GM23338 (cell line): Measurements from ENCODE around the gene CHST13.

ENCODE experiments used
- CREB1 ChIP-seq: fragments of 250-450 bp; sonication (Bioruptor Pico); IDR thresholded peaks from 2 replicates; pipeline ENCODE4 v1.5.0; 2020; ENCODE audit warnings: low read depth, mild to moderate bottlenecking, moderate library complexity
- ETS1 ChIP-seq: IDR thresholded peaks from 2 replicates; pipeline ENCODE4 v1.6.1; 2016; ENCODE audit warnings: antibody characterized with exemption
- EZH2 ChIP-seq: fragments of 200-600 bp; sonication (generic); IDR thresholded peaks from one replicate; pipeline ENCODE4 v1.8.0; 2017; ENCODE audit warnings: antibody characterized with exemption, mild to moderate bottlenecking, low read depth; ENCODE audit not compliant: unreplicated experiment
- EZH2phosphoT487 ChIP-seq: fragments of 200-600 bp; sonication (generic); IDR thresholded peaks from one replicate; pipeline ENCODE4 v1.8.1; 2018; ENCODE audit warnings: antibody characterized with exemption; ENCODE audit not compliant: unreplicated experiment
- NANOG ChIP-seq: IDR thresholded peaks from 2 replicates; pipeline ENCODE4 v1.6.1; 2016; ENCODE audit warnings: antibody characterized with exemption, borderline replicate concordance
- POLR2AphosphoS5 ChIP-seq: IDR thresholded peaks from 2 replicates; pipeline ENCODE4 v1.6.1; 2016; ENCODE audit warnings: antibody characterized with exemption, low read depth
- TF ChIP-seq, protein P1 (sequence below), 2 experiments: fragments of 200-600 bp in 1 of 2; sonication (generic) in 1 of 2; conservative IDR thresholded peaks; 2 replicates each; pipeline versions ENCODE4 v1.5.1 to v1.6.1; 2016 to 2017; ENCODE audit warnings: antibody characterized with exemption in 2 of 2, low read depth in 2 of 2, mild to moderate bottlenecking in 2 of 2, moderate library complexity in 1 of 2
- TF ChIP-seq, protein P2 (sequence below): IDR thresholded peaks from one replicate; pipeline ENCODE4 v1.6.1; 2018; ENCODE audit warnings: antibody characterized with exemption; ENCODE audit not compliant: unreplicated experiment

- TF ChIP-seq, protein P1, sequence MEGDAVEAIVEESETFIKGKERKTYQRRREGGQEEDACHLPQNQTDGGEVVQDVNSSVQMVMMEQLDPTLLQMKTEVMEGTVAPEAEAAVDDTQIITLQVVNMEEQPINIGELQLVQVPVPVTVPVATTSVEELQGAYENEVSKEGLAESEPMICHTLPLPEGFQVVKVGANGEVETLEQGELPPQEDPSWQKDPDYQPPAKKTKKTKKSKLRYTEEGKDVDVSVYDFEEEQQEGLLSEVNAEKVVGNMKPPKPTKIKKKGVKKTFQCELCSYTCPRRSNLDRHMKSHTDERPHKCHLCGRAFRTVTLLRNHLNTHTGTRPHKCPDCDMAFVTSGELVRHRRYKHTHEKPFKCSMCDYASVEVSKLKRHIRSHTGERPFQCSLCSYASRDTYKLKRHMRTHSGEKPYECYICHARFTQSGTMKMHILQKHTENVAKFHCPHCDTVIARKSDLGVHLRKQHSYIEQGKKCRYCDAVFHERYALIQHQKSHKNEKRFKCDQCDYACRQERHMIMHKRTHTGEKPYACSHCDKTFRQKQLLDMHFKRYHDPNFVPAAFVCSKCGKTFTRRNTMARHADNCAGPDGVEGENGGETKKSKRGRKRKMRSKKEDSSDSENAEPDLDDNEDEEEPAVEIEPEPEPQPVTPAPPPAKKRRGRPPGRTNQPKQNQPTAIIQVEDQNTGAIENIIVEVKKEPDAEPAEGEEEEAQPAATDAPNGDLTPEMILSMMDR (conservative IDR thresholded peaks at IDR 0.05; ENCODE audit: low read depth in 2 of 2) = no peak
- no peak for TF ChIP-seq POLR2AphosphoS5
- TF ChIP-seq EZH2 = no peak
- TF ChIP-seq, protein P2, sequence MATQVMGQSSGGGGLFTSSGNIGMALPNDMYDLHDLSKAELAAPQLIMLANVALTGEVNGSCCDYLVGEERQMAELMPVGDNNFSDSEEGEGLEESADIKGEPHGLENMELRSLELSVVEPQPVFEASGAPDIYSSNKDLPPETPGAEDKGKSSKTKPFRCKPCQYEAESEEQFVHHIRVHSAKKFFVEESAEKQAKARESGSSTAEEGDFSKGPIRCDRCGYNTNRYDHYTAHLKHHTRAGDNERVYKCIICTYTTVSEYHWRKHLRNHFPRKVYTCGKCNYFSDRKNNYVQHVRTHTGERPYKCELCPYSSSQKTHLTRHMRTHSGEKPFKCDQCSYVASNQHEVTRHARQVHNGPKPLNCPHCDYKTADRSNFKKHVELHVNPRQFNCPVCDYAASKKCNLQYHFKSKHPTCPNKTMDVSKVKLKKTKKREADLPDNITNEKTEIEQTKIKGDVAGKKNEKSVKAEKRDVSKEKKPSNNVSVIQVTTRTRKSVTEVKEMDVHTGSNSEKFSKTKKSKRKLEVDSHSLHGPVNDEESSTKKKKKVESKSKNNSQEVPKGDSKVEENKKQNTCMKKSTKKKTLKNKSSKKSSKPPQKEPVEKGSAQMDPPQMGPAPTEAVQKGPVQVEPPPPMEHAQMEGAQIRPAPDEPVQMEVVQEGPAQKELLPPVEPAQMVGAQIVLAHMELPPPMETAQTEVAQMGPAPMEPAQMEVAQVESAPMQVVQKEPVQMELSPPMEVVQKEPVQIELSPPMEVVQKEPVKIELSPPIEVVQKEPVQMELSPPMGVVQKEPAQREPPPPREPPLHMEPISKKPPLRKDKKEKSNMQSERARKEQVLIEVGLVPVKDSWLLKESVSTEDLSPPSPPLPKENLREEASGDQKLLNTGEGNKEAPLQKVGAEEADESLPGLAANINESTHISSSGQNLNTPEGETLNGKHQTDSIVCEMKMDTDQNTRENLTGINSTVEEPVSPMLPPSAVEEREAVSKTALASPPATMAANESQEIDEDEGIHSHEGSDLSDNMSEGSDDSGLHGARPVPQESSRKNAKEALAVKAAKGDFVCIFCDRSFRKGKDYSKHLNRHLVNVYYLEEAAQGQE = no peak
- TF ChIP-seq CREB1 (CRISPR knock-in tag) = no peak
- no peak for TF ChIP-seq NANOG
- TF ChIP-seq ETS1 = no peak
- TF ChIP-seq EZH2phosphoT487 = no peak
These were observed 25.5 kb upstream of the CHST13 start for GRCh38 chr3:126498461-126498860.
